Femur (tissue), 1 donor: ENCODE results near the gene SORCS2.
A peak's percentile ranks its signal among the peaks of the same experiment; 100 is the strongest.

Experiments used
- DNase-seq: peaks from one replicate; pipeline ENCODE4 v3.0.0-alpha.2; 2017

Gene SORCS2

DNA sequence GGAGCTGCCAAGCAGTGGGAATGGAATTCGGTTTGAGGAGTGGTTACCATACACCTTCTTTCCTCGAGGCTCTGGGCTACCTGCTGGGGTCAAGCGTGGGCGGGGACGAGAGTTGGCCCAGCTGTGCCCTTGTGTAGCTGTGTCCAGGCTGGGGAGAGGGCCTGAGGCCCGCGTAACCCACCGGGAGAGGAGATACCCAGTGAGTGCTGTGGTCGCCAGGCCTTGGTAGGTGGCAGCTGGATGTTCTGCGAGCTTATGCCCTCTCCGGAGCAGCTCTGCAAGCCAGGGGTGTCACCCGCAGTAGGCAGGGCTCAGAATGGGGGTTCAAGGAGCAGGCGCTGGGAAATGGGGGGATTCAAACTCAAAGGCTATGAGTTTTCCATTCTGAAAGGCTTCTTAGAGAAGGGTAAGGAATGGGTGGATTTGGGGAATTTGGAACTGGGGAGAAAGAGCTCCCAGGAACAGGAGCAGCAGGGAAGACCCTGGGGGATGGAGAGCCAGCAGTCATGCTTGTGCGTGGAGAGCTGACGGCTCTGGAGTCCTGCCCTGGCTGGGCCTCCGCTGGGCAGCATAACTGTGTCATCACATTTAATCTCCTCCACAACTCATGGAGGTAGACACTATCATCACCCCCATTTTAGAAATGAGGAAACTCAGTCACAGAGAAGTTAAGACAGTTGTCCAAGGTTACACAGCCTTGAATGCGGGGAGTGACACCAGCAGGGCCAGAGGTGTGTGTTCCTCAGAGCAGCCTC, 117.5 kb downstream of the SORCS2 start:
- DNase-seq: no peak

DNA sequence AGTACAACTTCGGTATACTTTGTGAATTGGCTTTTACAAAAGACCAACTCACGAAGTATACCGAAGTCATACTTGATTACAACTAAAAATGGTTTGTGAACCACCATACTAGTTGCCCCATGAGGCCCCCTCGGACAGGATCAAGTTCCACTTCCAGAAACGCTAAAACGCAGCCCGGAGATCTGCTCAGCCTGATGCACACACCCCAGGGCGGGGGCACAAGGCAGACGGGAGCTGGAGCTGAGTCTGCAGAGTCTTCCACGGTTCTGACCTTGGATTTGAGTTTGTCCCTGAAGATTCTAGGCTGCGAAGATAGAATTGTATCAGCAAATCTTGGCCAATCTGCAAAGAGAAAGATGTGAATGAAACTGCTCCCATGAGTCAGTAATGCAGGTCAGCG, 118.1 kb downstream of the SORCS2 start:
- no peak for DNase-seq

DNA sequence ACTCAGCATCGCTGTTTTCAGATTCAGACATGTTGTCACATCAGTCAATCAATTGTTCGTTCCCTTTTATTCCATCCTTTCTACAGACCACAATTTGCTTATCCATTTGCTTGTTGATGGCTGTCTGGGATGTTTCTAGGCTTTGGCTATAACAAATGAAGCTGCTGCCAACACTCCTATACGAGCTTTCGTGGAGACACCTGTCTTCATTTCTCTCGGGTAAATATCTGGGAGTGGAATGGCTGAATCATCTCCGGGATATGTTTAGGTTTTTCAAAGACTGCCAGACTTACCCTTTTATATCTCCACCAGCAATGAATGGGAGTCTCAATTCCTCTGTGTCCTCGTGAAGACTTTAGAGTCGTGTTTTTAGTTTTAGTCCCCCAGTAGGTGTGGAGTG, 118.9 kb downstream of the SORCS2 start:
- DNase-seq: no peak

DNA sequence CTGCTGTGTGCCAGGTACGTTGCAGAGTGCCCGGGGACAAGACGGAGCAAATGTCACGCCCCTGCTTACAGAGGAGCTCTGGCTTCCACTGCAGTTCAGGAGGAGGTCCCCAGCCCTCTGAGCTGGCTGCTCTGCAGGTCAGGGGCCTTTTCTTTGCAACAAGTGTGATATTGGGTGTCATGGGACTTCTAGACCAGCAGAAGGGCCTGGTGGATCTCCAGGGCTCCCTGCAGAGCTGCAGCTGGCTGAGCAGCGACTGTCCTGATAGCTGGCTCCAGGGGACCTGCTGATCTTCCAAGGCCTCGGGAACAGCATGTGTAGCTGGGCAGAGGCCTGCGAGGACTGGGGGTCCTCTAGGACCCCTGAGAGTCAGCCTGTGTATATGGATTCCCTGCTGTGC, 120.4 kb downstream of the SORCS2 start:
- no peak for DNase-seq

DNA sequence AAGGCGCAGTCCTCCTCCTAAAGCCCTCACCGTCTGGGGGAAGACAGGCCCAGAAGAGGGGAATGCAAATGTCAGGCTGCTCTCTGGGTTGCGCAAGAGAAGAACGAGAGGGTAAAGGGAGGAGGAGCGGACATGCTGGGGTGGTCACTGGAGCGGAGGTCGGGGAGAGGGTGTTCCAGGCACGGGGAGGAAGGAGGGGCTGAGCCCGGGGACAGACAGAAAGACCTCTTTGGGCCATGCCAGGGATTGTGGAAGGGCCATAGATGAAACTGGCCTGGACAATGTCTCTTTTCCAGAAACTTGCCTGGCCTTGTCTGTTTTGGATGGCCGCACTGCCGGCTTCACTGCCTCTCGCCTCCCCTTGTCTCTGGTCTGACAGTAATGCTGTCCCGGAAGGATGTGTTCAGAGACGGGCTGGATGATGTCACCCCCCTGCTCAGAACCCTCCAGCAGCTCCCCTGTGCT, 121.0 kb downstream of the SORCS2 start:
- no peak for DNase-seq

DNA sequence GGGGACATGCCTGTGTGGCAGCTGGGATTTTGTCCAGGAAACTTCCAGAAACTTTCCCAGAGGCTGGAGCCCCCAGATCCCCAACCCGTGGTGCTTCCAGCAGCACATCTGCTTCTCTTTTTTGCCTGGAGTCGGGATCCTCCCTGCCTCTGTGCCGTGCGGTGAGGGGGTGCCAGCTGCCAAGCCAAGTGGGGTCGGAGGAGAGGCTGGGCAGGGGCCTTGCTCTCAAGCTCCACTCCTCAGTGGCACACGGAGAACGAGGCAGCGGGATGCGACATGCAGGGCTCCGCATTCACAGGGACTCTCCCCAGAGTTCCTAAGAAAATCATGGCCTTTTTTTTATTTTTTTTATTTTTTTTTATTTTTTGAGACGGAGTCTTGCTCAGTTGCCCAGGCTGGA, 121.7 kb downstream of the SORCS2 start:
- no peak for DNase-seq

DNA sequence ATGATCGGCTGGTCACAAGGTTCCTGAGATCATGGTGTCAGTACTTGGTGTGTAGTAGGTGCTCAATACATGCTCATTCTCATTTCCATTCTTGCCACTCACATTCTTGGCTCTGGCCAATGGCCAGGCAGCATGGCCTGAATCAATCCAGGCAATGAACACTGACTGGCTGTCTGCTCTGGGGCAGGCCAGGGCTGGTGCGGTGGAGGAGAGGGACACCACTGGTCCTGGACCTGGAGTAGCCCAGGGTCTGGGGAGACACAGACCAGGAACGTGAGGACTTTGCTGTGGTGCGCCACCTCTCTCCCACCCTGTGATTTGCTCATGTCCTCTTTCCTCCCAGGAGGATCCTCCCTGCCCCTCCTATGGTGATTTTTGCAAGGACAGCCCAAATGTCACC, 122.9 kb downstream of the SORCS2 start:
- no peak for DNase-seq

DNA sequence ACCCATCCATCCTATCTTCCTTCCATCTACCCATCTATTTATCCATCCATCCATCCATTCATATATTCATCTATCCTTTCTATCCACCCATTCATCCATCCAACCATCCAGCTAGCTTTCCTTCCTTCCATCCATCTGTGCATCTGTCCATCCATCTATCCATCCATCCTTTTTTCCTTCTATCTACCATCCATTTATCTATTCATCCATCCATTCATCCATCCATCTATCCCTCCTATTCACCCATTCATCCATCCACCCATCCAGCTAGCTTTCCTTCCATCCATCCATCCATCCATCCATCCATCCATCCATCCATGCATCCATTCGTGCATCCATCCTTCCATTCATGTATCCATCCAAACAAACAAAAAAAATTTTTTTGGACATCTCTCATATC, 123.6 kb downstream of the SORCS2 start:
- DNase-seq: no peak

DNA sequence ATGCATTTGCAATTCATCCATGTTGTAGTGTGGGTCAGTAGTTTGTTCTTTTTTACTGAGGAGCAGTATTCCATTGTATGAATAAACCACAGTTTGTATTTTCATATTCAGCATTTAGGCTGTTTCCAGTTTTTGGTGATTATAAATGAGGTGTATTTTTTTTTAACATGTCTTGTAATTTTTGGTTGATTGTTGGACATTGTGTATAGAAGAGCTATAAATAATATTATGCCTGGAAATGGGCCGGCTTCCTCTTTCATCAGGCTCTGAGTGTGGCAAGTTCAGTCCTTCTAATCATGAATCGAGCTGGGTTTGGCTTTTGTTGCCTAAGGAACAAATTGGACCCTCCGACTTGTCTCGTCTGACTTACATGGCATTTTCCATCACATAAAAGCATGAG, 126.7 kb downstream of the SORCS2 start:
- no peak for DNase-seq

DNA sequence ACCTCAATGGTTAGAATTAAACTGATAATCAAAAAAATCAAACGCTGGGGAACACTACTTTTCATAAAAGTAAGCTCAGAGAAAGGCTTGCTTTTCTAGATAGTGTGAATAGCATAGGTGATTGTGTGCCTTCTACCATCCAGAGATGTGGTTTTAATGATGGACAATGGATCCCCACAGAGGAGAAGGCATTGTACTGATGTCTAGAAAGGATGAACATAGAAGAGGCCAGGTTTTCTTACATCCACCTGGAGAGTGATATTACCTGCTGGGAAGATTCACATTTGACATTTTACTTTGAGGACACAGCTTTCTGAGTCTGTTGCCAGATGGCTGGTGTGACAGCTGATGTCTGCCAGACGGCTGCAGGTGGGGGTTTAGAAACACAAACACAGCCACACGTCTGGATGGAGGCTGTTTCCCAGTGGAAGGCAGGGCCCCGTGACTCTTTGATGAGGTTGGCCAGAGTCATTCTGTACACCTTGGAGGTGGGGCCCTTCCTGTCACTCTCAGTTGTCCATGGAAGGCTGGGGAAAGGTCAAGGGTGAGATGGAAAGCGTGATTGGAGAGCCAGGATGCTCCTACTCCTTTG, 128.0 kb downstream of the SORCS2 start:
- DNase-seq: no peak

DNA sequence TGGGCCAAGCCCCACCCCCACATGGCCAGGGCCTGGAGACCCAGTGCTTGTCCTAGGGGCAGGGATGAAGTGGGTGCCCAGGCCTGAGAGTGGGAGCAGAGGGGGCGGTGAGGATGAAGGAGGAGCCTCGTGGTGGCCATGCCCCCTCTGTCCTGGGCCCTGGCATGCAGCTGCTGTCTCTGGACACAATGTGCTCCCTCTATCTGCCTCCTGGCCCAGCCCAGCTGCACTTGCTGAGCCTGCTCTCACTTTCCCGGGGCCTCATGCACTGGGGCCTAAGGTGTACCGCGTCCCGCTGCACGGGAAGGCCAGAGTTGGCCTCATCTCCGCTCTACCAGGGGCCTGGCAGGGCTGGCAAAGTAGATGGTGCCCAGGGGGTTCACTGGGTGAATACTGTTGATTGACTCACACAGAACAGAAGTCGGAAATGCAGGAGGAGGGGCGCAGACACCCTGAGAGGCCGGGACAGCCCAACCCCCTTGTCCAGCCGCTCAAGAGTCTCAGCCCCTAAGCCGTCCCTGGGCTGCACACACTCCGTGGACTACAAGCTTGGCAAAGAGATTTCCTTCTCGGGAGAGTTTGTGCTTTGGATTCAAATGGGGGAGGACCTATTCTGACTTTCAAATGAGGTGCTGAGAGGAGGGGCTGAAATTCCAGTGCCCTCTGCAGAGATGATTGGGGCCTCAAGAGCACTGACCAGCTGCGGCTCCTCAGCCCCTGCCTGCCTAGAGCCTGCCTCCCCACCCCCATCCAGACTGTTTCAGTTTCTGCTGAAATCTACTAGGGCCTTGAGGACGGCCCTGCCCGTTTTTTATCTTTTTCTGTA, 130.0 kb downstream of the SORCS2 start:
- no peak for DNase-seq

DNA sequence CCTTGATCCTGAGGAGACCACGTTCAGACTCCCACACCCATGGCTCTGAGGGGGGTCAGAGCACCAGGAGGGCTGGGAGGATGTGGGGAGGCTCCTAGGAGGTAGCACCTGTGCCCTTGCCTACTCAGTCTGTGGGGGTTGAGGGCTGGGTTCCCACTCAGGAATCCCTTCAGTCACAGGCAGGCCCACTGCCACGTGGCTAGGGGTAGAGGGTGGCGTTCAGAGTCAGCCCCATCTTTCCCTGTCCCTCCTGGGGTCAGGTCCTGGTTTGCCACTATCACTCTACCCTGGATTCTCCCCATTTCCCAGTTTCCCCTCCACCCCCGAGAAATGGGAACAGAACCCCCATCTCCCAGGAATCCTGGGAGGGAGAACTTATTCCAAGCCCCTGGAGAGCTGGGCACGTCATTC, 131.1 kb downstream of the SORCS2 start:
- DNase-seq: no peak

DNA sequence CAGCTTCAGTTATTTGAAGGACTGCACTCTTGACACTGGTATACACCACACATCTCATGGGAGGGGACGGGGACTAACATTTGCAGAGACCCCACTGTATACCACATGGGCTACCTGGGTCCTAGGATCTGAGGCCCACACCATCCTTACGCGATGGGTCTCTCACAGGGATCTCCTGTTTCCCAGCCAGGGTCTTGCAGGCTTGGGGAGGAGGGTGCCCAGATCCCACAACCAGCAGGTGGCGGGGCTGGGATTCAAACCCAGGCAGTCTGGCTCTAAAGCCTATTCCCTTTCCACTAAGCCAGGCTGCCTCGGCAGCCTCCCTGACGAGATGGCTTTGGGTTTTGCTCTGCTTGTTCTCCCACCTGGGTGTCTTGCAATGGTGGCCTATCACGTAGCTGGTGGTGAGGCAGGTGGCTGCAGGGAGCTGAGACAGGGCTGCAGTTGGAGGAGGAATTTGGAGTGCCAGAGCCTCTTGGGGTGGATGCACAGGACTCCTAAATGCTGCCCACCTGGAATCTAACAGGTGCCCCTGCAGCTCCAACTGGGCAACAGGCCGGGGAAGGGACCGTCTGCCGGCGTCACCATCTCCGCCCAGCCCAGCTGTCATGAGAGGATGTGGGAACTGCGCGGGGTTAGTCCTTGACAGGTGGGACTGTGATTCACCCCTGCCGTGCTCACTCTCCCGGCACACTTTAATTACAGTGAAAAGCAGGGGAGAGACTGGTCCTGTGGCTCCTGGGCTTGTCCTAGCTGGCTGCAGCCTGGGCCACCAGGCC, 131.7 kb downstream of the SORCS2 start:
- DNase-seq: no peak

DNA sequence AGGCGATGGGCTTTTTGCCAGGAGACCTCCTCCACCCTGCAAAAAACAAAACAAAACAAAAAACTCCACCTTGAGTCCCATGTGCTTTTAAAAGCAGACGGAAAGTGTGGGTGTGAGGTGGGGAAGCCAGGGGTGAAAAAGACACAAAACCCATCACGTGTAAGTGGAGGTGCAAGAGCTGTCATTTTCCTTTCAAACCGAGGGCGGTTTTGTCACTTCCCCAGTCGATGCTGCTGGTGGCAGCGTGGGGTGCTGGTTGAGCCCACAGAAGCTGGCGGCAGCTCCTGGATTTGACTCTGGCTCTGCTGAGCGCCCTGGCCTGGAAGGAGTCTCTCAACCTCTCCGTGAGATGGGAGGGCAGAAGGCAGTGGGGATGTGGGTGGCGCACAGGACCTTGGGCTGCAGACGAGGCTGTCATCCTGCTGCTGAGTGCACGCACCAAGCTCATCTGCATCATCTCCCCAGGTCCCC, 132.3 kb downstream of the SORCS2 start:
- DNase-seq: no peak

DNA sequence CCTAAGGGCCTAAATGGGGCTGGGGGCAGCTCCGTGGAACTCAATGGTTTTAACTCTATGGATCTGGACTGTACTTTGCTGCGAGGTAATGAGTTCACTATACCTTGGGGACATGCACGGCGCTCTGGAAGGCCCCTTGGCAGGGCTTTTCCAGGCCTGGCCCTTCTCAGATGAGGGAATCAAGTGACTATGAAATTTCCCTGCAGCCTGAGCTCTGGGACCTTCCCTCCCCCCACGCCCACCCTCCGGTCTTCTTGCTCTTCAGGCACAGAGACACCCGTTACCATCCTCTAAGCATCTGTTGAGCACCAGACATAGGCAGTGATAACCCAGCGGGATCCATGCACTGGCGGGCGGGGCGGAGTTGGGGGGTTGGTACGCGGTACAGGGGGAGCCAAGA, 133.2 kb downstream of the SORCS2 start:
- no peak for DNase-seq

DNA sequence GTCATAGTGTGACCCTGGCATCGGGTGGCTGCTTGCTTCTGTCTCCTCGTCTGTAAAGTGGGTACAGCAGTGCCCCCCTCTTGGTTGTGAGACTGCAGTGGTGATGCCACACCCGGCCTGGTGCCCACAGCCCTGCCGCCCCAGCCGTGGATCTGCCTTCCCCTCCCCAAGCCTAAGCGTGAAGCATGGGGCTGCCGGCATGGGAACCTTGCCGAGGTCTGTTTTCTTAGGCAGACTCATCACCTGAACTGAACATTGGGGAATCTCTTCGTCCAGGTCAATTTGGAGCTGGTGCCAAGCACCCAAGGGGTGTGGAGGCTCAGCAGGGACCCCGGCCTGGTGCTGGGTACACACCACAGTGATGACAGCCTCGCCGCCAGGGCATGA, 134.0 kb downstream of the SORCS2 start:
- no peak for DNase-seq

DNA sequence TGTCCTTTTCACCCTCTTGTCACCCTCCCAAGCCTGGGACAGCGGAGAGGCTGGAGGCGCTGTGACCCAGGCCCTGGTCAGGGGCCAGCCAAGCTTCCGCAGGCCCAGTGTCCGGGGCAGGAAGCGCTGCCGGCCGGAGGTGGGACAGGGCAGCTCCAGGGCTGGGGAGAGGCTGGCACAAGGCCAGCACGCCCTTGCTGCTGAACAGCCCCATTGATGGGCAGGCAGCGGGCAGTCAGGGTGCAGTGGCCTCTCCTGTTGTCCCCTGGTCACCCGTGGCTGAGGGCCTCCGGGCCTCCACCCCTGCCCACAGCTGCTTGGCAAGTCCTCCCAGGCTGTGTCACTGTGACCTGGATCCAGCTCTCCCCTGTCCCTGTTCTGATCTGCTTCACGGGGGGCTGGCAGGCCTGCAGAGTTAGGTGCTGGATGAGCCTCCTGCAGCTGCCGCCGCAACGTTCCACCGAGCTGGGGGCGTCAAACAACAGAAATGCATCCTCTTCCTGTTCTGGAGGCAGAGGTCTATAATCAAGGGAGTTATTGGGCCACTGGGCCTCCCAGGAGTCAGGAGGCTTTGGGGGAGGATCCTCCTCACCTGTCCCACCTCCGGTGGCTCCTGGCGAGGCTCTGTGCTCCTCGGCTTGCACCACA, 134.5 kb downstream of the SORCS2 start:
- no peak for DNase-seq

DNA sequence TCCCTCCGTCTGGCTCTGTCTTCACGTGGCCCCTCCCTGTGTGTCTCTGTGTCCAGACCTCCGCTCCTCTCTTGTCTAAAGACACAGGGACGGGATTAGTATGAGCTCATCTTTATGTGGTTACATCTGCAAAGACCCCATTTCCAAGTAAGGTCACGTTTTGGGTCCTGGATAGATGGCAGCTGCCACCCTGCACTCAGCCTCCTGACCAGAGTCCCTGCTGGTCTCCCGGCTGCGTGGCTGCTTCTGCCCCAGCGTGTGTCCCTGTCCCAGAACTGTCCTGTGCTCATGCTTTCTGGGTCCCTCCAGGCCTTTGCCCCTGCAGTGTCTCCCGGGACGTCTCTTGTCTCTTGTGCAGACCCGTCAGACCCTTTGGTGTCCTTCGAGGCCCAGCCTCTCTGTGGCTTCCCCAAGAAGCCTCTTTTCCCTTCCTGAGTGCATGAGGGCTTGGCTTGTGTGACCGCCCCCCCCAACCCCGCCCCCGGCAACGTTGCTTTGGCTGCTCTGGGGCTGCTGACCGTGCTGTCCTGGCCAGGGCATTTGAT, 135.1 kb downstream of the SORCS2 start:
- DNase-seq: no peak

DNA sequence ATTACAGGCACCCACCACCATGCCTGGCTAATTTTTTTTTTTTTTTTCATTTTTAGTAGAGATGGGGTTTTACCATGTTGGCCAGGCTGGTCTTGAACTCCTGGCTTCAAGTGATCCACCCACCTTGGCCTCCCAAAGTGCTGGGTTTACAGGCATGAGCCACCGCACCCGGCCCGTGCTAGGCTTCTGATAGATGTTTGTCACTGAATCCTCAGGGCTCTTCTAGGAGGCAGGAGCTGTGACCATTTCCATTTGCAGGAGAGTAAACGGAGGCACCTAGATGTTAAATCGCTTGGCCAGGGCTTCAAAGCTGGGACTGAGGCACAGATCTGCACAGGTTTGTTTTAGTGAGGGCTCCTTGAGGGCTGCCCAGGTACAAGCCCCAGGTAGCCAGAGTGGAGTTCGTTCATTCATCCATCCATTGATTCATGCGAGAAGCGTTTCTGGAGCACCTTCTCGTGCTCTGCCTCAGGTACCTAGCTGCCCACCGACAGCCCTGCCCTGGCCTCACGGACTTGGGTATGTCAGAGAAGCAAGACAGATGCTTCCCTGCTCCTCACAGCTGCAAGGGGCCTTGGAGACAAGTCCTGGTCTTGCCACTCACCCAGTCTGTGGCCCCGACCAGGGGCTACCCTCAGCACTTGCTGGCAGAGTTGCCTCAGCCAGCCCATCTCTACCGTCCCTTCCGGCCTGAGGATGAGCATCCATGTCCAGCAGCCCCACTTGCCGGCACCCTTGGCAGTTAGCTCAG, 136.0 kb downstream of the SORCS2 start:
- DNase-seq: no peak

DNA sequence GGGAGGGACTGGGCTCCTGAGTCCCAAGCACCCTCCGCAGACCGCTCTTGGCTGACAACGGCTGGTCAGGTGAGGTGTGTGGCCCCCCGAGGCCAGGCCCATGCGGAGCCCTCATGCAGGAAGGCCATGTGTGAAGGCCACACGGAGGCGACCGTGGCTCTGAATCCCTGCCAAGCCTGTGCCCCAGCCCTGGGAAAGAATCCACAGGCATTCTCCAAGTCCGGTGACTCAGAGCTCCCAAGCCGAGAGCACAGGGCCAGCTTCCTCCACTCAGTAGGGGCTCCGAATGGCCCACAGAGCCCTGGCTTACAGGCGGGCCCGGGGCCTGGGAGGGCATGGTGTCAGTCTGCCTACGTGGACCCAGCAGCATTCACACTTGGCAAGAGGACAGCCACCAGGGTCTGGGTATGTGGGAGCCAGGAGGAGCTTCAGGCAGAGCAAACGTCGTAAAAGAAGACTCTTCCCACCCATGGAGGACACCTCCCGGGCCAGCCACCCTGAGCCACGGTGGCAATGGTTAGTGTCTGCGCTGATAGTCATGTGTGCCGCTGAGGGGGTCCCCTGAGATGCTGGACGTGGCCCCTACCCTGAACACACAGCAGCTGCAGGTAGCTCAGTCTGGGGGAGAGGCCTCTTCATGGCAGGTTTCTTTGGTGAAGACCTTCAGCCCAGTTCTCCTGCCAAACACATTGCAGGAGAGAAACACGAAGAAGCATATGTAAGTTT, 136.7 kb downstream of the SORCS2 start:
- peak; percentile 70 for DNase-seq
